Activated gamma-delta T cell (primary cell): ENCODE data around the gene HAPLN3.

Experiments used
- DNase-seq: peaks from one replicate; lab custom pipeline; 2025; lab: John Stamatoyannopoulos, UW

The HAPLN3 gene

GRCh38 chr15:88860212-88860611 is 35.1 kb downstream of the HAPLN3 start:
- DNase-seq: no peak

GRCh38 chr15:88859550-88859949 is 35.8 kb downstream of the HAPLN3 start:
- DNase-seq: no peak

GRCh38 chr15:88858934-88859333 is 36.4 kb downstream of the HAPLN3 start:
- no peak for DNase-seq

- no peak for DNase-seq
These were observed 42.9 kb downstream of the HAPLN3 start for GRCh38 chr15:88852476-88852875.

- no peak for DNase-seq
These were observed 45.8 kb downstream of the HAPLN3 start for GRCh38 chr15:88849376-88850072.

GRCh38 chr15:88848203-88848602 is 47.1 kb downstream of the HAPLN3 start:
- DNase-seq: no peak

- no peak for DNase-seq
These were observed 48.2 kb downstream of the HAPLN3 start for GRCh38 chr15:88847144-88847543.

GRCh38 chr15:88845616-88846015 is 49.7 kb downstream of the HAPLN3 start:
- no peak for DNase-seq

GRCh38 chr15:88844749-88845386 is 50.5 kb downstream of the HAPLN3 start:
- no peak for DNase-seq

- no peak for DNase-seq
These were observed 52.0 kb downstream of the HAPLN3 start for GRCh38 chr15:88843334-88843733.

- no peak for DNase-seq
These were observed 53.2 kb downstream of the HAPLN3 start for GRCh38 chr15:88842156-88842555.

- DNase-seq: no peak
These were observed 54.1 kb downstream of the HAPLN3 start for GRCh38 chr15:88841236-88841635.

- DNase-seq: no peak
These were observed 55.4 kb downstream of the HAPLN3 start for GRCh38 chr15:88839961-88840360.

- no peak for DNase-seq
These were observed 56.2 kb downstream of the HAPLN3 start for GRCh38 chr15:88839146-88839545.

GRCh38 chr15:88838667-88839066 is 56.7 kb downstream of the HAPLN3 start:
- DNase-seq: no peak

- no peak for DNase-seq
These were observed 59.7 kb downstream of the HAPLN3 start for GRCh38 chr15:88835646-88836045.

- no peak for DNase-seq
These were observed 60.2 kb downstream of the HAPLN3 start for GRCh38 chr15:88835119-88835518.

- DNase-seq: no peak
These were observed 61.0 kb downstream of the HAPLN3 start for GRCh38 chr15:88834211-88834812.

- no peak for DNase-seq
These were observed 61.6 kb downstream of the HAPLN3 start for GRCh38 chr15:88833731-88834100.

- DNase-seq: no peak
These were observed 62.3 kb downstream of the HAPLN3 start for GRCh38 chr15:88832820-88833730.

- no peak for DNase-seq
These were observed 65.3 kb downstream of the HAPLN3 start for GRCh38 chr15:88830016-88830415.

- no peak for DNase-seq
These were observed 66.6 kb downstream of the HAPLN3 start for GRCh38 chr15:88828791-88829190.
